Measurements from ENCODE around the gene CDH16. TPM values are rescaled to one million over a fixed set of nuclear protein-coding genes. Genes with fewer than 3 reads are reported as not detected.

The CDH16 gene
- total RNA-seq, 4 donors from 2014 or later = 11.3 to 19.5 (median 15.4) TPM; not detected in 1

DNA sequence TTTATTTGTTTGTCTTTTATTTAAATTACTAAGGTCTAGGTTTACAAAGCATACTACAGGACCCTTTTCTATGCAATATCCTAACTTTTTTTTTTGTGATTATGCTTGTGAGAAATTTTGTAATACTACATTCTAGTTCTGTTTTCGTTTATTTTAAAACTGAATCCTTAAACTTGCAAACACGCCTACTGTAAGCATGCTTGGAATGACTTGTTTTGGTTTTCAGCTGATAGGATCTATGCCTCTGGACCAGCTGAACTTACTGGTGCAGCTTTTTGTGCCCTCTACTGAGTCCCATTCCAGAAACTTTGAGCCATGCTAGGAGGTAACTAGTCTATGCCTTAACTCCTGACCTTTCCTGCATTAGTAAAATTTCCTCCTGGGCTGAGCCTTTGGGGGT is 32.4 kb downstream of the CDH16 start:
- Histone ChIP-seq H3K27me3 (no peaks in the 10 kb centered on the region), H3K4me1 (peaks cover 0 to 5% (median 2%) of the 10 kb centered on the region in 4 donors), H3K4me3 (no peak overlapping the region), H3K27ac (no peak overlapping the region), H3K36me3 (peaks cover 0 to 35% (median 0%) of the 10 kb centered on the region in 3 donors), H3K9me3 (no peaks in the 10 kb centered on the region)
- TF ChIP-seq POLR2A (IDR thresholded peaks at IDR 0.05) = no peak
- TF ChIP-seq, protein P1, sequence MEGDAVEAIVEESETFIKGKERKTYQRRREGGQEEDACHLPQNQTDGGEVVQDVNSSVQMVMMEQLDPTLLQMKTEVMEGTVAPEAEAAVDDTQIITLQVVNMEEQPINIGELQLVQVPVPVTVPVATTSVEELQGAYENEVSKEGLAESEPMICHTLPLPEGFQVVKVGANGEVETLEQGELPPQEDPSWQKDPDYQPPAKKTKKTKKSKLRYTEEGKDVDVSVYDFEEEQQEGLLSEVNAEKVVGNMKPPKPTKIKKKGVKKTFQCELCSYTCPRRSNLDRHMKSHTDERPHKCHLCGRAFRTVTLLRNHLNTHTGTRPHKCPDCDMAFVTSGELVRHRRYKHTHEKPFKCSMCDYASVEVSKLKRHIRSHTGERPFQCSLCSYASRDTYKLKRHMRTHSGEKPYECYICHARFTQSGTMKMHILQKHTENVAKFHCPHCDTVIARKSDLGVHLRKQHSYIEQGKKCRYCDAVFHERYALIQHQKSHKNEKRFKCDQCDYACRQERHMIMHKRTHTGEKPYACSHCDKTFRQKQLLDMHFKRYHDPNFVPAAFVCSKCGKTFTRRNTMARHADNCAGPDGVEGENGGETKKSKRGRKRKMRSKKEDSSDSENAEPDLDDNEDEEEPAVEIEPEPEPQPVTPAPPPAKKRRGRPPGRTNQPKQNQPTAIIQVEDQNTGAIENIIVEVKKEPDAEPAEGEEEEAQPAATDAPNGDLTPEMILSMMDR (IDR thresholded peaks at IDR 0.05) = no peak
- no peak for DNase-seq

DNA sequence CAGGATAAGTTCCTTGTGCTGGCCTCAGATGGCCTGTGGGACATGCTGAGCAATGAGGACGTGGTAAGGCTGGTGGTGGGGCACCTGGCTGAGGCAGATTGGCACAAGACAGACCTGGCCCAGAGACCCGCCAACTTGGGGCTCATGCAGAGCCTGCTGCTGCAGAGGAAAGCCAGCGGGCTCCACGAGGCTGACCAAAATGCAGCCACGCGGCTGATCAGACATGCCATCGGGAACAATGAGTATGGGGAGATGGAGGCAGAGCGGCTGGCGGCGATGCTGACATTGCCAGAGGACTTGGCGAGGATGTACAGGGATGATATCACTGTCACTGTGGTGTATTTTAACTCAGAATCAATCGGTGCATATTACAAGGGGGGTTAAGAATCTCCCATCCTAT is 33.2 kb downstream of the CDH16 start:
- H3K4me3 ChIP-seq = no peak overlapping the region
- no peak overlapping the region for H3K27ac ChIP-seq
- H3K4me1 ChIP-seq = peaks cover 0 to 8% (median 4%) of the 10 kb centered on the region in 4 donors
- no peak for DNase-seq
- H3K36me3 ChIP-seq = peaks cover 0 to 35% (median 0%) of the 10 kb centered on the region in 3 donors
- TF ChIP-seq POLR2A (IDR thresholded peaks at IDR 0.05) = no peak
- TF ChIP-seq, protein P1 (IDR thresholded peaks at IDR 0.05) = no peak
- H3K27me3 ChIP-seq = no peaks in the 10 kb centered on the region
- no peaks in the 10 kb centered on the region for H3K9me3 ChIP-seq

DNA sequence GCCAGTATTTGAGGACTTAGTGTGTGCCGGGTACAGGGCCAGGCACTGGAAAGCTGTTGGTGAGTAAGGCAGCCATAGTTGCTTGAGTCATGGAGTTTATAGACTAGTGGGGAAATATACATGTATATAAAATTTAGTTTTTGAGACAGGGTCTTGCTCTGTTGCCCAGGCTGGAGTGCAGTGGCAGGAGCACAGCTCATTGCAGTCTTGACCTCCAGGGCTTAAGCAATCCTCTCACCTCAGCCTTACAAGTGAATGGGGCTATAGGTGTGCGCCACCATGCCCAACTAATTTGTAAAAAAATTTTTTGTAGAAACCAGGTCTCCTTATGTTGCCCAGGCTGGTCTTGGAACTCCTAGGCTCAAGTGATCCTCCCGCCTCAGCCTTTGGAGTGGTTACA is 36.0 kb downstream of the CDH16 start:
- DNase-seq = no peak
- TF ChIP-seq, protein P1 (IDR thresholded peaks at IDR 0.05) = no peak
- no peak for TF ChIP-seq POLR2A (IDR thresholded peaks at IDR 0.05)
- H3K36me3 ChIP-seq = peaks cover 0 to 35% (median 0%) of the 10 kb centered on the region in 3 donors

DNA sequence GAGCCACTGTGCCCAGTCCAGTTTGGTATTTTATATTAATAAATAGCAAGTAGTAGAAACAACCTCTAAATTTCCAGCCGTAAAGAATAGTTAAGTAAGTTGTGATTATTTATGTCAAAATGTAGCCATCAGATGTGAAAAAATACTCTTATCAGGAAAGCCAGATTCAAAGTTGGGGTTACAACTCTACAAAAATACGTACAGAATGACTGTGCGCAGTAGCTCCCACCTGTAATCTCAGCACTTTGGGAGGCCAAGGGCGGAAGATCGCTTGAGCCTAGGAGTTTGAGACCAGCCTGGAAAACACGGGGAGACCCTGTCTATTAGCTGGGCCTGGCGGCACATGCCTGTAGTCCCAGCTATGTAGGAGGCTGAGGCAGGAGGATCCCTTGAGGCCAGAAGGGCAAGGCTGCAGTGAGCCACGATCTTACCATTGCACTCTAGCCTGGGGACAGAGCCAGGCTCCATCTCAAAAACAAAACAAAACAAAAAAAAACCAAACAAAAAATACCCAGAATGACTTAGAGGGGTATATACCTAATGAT is 36.6 kb downstream of the CDH16 start:
- DNase-seq = no peak
- Histone ChIP-seq H3K27ac (no peak overlapping the region), H3K27me3 (no peaks in the 10 kb centered on the region), H3K4me1 (peaks cover 0 to 20% (median 4%) of the 10 kb centered on the region in 4 donors), H3K36me3 (peaks cover 0 to 35% (median 0%) of the 10 kb centered on the region in 3 donors), H3K9me3 (no peaks in the 10 kb centered on the region), H3K4me3 (no peak overlapping the region)
- no peak for TF ChIP-seq POLR2A (IDR thresholded peaks at IDR 0.05)
- TF ChIP-seq, protein P1 (IDR thresholded peaks at IDR 0.05) = no peak

More for the DNA sequence above, 36.0 kb downstream of the CDH16 start:
- Histone ChIP-seq H3K27me3 (no peaks in the 10 kb centered on the region), H3K27ac (no peak overlapping the region), H3K4me3 (no peak overlapping the region), H3K4me1 (peaks cover 0 to 20% (median 4%) of the 10 kb centered on the region in 4 donors), H3K9me3 (no peaks in the 10 kb centered on the region)

DNA sequence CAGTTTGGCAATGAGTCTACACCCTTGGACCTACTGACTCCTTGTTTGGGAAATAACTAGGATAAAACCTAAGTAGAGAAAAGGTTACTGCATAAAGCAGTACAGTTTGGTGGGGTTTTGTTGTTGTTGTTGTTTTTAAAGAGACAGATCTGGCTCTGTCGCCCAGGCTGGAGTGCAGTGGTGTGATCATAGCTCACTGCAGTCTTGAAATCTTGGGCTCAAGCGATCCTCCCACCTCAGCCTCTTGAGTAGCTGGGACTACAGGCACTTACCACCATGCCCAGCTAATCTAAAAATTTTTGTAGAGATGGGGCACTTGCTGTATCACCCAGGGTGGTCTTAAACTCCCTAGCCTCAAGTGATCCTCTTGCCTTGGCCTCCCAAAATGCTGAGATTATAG is 37.1 kb downstream of the CDH16 start:
- no peaks in the 10 kb centered on the region for H3K27me3 ChIP-seq
- no peak for DNase-seq
- TF ChIP-seq POLR2A (IDR thresholded peaks at IDR 0.05) = no peak
- TF ChIP-seq, protein P1 (IDR thresholded peaks at IDR 0.05) = no peak
- peaks cover 0 to 20% (median 4%) of the 10 kb centered on the region in 4 donors for H3K4me1 ChIP-seq
- H3K9me3 ChIP-seq = no peaks in the 10 kb centered on the region
- peaks cover 0 to 30% (median 0%) of the 10 kb centered on the region in 3 donors for H3K36me3 ChIP-seq
- H3K27ac ChIP-seq = no peak overlapping the region
- peak overlapping the region in 1 of 4 donors; percentile 85 for H3K4me3 ChIP-seq
